Measurements from ENCODE around the gene CFAP61. TPM values are rescaled to one million over a fixed set of nuclear protein-coding genes. Genes with fewer than 3 reads are reported as not detected.
"Not testable (repeated sequence)": the region's sequence is repeated elsewhere in the genome, so short reads cannot be mapped to it uniquely, and the experiment has no call there.

The CFAP61 gene
- total and polyA plus RNA-seq, 11 donors = 12.1 to 102 (median 41.8) TPM

DNA sequence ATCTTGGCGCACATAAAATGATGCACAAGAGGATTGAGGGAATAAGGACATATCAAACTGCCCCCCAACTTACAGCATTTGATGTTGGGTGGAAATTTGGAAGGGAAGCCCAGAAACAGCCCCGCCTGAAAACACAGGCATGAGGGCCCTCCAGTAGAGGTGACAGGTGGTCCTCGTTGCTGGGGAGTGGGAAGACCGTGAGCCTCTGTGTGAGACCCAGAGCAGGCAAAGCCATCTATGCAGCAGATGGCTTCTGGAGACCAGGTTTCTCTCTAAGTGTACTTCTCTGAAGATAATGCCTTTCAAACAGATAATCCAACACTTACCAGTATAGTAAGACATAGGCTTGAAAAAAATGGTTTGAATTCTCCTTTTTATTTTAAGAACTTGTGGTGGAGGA is 183.3 kb downstream of the CFAP61 start:
- H3K27me3 ChIP-seq = peaks cover 0 to 4% (median 0%) of the 10 kb centered on the region in 9 donors
- no peaks in the 10 kb centered on the region for H3K9me3 ChIP-seq
- no peak for DNase-seq
- intact Hi-C loops (cut with DNase I) = loop anchor here in 7 of 10 donors (2.0 to 10.0 kb wide), 3 partner anchors 101 to 153 kb away; no protein-coding TSS in a partner anchor
- WGBS, 4 donors = 83 to 90% (median 85%) methylated on average over 4 of the region's 4 CpGs
- H3K27ac ChIP-seq = no peak overlapping the region
- no peaks in the 10 kb centered on the region for H3K36me3 ChIP-seq
- TF ChIP-seq POLR2A (IDR thresholded peaks at IDR 0.05) = no peak
- TF ChIP-seq, protein P1, sequence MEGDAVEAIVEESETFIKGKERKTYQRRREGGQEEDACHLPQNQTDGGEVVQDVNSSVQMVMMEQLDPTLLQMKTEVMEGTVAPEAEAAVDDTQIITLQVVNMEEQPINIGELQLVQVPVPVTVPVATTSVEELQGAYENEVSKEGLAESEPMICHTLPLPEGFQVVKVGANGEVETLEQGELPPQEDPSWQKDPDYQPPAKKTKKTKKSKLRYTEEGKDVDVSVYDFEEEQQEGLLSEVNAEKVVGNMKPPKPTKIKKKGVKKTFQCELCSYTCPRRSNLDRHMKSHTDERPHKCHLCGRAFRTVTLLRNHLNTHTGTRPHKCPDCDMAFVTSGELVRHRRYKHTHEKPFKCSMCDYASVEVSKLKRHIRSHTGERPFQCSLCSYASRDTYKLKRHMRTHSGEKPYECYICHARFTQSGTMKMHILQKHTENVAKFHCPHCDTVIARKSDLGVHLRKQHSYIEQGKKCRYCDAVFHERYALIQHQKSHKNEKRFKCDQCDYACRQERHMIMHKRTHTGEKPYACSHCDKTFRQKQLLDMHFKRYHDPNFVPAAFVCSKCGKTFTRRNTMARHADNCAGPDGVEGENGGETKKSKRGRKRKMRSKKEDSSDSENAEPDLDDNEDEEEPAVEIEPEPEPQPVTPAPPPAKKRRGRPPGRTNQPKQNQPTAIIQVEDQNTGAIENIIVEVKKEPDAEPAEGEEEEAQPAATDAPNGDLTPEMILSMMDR (IDR thresholded peaks at IDR 0.05) = no peak
- H3K4me1 ChIP-seq = peaks cover 0 to 17% (median 0%) of the 10 kb centered on the region in 12 donors
- no peak for ATAC-seq
- H3K4me3 ChIP-seq = no peak overlapping the region

DNA sequence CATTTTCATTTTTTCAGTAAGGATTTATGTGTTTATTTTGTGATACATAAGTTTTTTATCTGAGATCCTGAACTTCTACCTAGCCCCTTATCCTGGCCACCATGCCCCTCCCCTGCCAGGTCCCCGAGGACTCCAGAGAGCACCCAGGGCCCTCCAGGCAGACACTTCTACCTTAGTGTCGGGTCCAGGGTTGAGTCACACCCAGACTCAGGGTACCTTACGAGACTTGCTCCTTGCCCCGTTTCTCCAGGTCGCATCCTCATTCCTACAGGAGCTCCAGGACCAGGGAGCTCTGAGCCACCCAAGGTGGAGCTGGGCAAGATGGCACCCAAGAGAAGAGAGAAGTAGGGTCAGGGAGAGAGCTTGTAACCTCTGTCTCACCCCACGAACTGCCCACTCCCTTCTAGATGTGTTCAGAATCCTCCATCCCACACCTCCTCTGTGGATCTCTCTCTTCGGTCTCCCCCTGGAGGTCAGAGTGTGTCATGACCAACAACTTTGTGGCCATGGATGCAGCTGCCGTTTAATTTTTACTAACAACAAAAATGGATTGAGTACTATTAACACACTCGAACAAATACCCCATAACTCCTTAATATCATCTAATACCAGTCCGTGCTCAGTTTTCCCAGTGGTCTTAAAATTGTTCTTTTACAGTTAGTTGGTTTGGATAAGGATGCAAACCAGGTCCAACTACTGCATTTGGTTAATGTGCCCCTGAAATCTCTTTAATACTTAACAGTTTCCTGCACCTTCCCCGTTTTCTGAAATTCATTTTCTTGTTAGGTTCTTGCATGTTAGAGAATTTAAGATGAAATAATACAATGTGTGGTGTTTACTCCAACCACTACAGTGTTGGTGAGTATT is 185.0 kb downstream of the CFAP61 start:
- Histone ChIP-seq H3K4me3 (no peak overlapping the region), H3K27ac (peak overlapping the region in 1 of 12 donors; percentile 14), H3K36me3 (no peaks in the 10 kb centered on the region), H3K9me3 (no peaks in the 10 kb centered on the region), H3K27me3 (peaks cover 0 to 4% (median 0%) of the 10 kb centered on the region in 9 donors), H3K4me1 (peaks cover 0 to 9% (median 0%) of the 10 kb centered on the region in 12 donors)
- TF ChIP-seq POLR2A (IDR thresholded peaks at IDR 0.05) = no peak
- TF ChIP-seq, protein P1 (IDR thresholded peaks at IDR 0.05) = peak; percentile 55 to 77 (median 65)
- peak; percentile 25 to 81 (median 76) for ATAC-seq
- DNase-seq = peak in 2 of 5 donors; percentile 32
- intact Hi-C loops (cut with DNase I) = loop anchor here in 9 of 10 donors (1.0 to 10.0 kb wide), 5 partner anchors 103 to 155 kb away; no protein-coding TSS in a partner anchor
- 41 to 43% (median 42%) methylated on average over 11 of the region's 11 CpGs for WGBS, 4 donors

- Histone ChIP-seq H3K27me3 (peaks cover 0 to 4% (median 0%) of the 10 kb centered on the region in 9 donors), H3K36me3 (peaks cover 0 to 3% (median 0%) of the 10 kb centered on the region in 9 donors), H3K4me3 (no peak overlapping the region), H3K9me3 (no peaks in the 10 kb centered on the region), H3K4me1 (peaks cover 0 to 5% (median 0%) of the 10 kb centered on the region in 12 donors), H3K27ac (no peak overlapping the region)
- ATAC-seq (no peak), DNase-seq (no peak)
- TF ChIP-seq, protein P1 (IDR thresholded peaks at IDR 0.05) = no peak
- TF ChIP-seq POLR2A (IDR thresholded peaks at IDR 0.05) = no peak
- intact Hi-C loops (cut with DNase I) = no loop called here
- 47 to 80% (median 71%) methylated on average over 1 of the region's 1 CpG for WGBS, 4 donors
Measured at GRCh38 chr20:20241976-20242375, 189.6 kb downstream of the CFAP61 start.

DNA sequence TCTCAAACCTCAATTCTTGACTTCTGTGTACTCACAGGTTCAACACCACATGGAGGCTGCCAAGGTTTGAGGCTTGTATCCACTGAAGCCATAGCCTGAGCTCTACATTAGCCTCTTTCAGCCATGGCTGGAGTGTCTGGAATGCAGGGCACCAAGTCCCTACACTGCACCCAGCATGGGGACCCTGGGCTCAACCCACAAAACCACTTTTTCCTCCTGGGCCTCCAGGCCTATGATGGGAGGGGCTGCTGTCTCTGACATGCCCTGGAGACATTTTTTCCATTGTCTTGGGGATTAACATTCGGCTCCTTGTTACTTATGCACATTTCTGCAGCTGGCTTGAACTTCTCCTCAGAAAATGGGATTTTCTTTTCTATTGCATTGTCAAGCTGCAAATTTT is 192.1 kb downstream of the CFAP61 start:
- not testable (repeated sequence) for H3K4me3 ChIP-seq
- WGBS, 4 donors = 60 to 87% (median 71%) methylated on average over 1 of the region's 1 CpG

More for the DNA sequence above, 192.1 kb downstream of the CFAP61 start:
- H3K27me3 ChIP-seq; DNase-seq; intact Hi-C loops (cut with DNase I); H3K27ac ChIP-seq; H3K4me1 ChIP-seq; H3K9me3 ChIP-seq; H3K36me3 ChIP-seq; ATAC-seq: not testable (repeated sequence)

Measured in heart left ventricle (tissue), 16 donors.